Kidney epithelial cell (primary cell): Measurements from ENCODE around the gene SPACA4. TPM values are rescaled to one million over a fixed set of nuclear protein-coding genes. Genes with fewer than 3 reads are reported as not detected.
A peak's percentile ranks its signal among the peaks of the same experiment; 100 is the strongest.
"Not testable (repeated sequence)": the region's sequence is repeated elsewhere in the genome, so short reads cannot be mapped to it uniquely, and the experiment has no call there.

Source experiments
- DNase-seq: peaks from one replicate; pipeline ENCODE4 v3.0.0-alpha.2; 2010; ENCODE audit warnings: low read depth
- H3K27me3 ChIP-seq: 2 replicates; pipeline ENCODE4 v1.6.0; 2011; ENCODE audit warnings: low read length; ENCODE audit not compliant: control insufficient read depth, insufficient read depth
- H3K36me3 ChIP-seq: 2 replicates; pipeline ENCODE4 v1.5.1; 2011; ENCODE audit warnings: low read length; ENCODE audit not compliant: control insufficient read depth, insufficient read depth
- H3K4me3 ChIP-seq: 2 replicates; pipeline ENCODE4 v1.5.1; 2011; ENCODE audit warnings: low read depth, mild to moderate bottlenecking, control low read depth, low read length
- CTCF ChIP-seq: IDR thresholded peaks from 2 replicates; pipeline ENCODE4 v1.5.1; 2011; ENCODE audit warnings: mild to moderate bottlenecking, moderate library complexity, low read length, control low read depth, inconsistent platforms; ENCODE audit not compliant: insufficient read depth, poor library complexity, severe bottlenecking
- total RNA-seq: library from RNA; depleted of rRNA; stranded (reverse); fragments of >200 nt; gene quantifications from 2 replicates; pipeline ENCODE4 v1.2.3, GENCODE V29; 2015

SPACA4 gene
- total RNA-seq, 1 donor from 2014 or later: not detected

GRCh38 chr19:48575931-48576622, 30.5 kb upstream of the SPACA4 start:
- Histone ChIP-seq H3K27me3 (no peaks in the 10 kb centered on the region), H3K4me3 (no peak overlapping the region), H3K36me3 (no peaks in the 10 kb centered on the region)
- no peak for TF ChIP-seq CTCF
- DNase-seq: no peak

- DNase-seq, H3K36me3 ChIP-seq, H3K27me3 ChIP-seq, H3K4me3 ChIP-seq: not testable (repeated sequence)
These were observed 28.6 kb upstream of the SPACA4 start for GRCh38 chr19:48577908-48578307.

GRCh38 chr19:48578891-48579290, 27.7 kb upstream of the SPACA4 start:
- DNase-seq: no peak
- TF ChIP-seq CTCF: no peak
- H3K4me3 ChIP-seq: no peak overlapping the region

GRCh38 chr19:48582168-48582567, 24.4 kb upstream of the SPACA4 start:
- no peaks in the 10 kb centered on the region for H3K27me3 ChIP-seq
- no peak overlapping the region for H3K4me3 ChIP-seq
- TF ChIP-seq CTCF: no peak
- no peak for DNase-seq
- H3K36me3 ChIP-seq: no peaks in the 10 kb centered on the region

More at GRCh38 chr19:48578891-48579290, 27.7 kb upstream of the SPACA4 start:
- Histone ChIP-seq H3K27me3 (no peaks in the 10 kb centered on the region), H3K36me3 (no peaks in the 10 kb centered on the region)

- Histone ChIP-seq H3K36me3 (no peaks in the 10 kb centered on the region), H3K27me3 (no peaks in the 10 kb centered on the region), H3K4me3 (no peak overlapping the region)
- DNase-seq: no peak
- TF ChIP-seq CTCF: no peak
These were observed 19.2 kb upstream of the SPACA4 start for GRCh38 chr19:48587387-48587786.

GRCh38 chr19:48588670-48589401, 17.7 kb upstream of the SPACA4 start:
- Histone ChIP-seq H3K4me3 (peak overlapping the region; percentile 1), H3K27me3 (no peaks in the 10 kb centered on the region), H3K36me3 (no peaks in the 10 kb centered on the region)
- peak; percentile 61 for DNase-seq
- TF ChIP-seq CTCF: peak; percentile 99
